ENCODE measurements around the gene SSU72.
"Not testable (repeated sequence)": the region's sequence is repeated elsewhere in the genome, so short reads cannot be mapped to it uniquely, and the experiment has no call there.

DNA sequence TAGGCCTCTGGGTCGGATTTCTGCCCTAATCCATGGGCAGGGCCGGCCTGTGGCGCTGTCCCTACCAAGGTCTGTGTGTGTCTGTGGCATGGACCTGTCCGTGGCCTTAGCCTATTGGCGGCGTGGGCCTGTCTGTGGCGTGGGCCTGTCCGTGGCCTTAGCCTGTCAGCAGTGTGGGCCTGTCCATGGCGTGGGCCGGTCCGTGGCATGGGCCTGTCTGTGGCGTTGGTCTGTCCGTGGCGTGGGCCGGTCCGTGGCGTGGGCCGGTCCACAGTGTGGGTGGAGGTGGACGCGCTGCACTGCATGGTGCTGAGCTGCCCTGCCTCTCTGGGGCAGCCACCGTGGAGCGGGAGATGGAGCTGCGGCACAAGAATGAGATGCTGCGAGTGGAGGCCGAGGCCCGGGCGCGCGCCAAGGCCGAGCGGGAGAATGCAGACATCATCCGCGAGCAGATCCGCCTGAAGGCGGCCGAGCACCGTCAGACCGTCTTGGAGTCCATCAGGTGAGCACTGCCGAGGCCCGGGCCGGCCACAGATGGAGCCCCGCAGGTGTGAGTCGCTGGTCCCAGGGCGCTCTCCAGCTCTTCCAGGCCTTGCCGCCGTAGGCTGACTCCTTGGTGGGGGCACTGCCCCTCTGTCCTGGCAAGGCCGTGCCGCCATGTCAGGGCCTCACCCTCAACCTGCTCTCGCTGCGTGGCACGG, 54.7 kb downstream of the SSU72 start:
- TF ChIP-seq, protein P1, sequence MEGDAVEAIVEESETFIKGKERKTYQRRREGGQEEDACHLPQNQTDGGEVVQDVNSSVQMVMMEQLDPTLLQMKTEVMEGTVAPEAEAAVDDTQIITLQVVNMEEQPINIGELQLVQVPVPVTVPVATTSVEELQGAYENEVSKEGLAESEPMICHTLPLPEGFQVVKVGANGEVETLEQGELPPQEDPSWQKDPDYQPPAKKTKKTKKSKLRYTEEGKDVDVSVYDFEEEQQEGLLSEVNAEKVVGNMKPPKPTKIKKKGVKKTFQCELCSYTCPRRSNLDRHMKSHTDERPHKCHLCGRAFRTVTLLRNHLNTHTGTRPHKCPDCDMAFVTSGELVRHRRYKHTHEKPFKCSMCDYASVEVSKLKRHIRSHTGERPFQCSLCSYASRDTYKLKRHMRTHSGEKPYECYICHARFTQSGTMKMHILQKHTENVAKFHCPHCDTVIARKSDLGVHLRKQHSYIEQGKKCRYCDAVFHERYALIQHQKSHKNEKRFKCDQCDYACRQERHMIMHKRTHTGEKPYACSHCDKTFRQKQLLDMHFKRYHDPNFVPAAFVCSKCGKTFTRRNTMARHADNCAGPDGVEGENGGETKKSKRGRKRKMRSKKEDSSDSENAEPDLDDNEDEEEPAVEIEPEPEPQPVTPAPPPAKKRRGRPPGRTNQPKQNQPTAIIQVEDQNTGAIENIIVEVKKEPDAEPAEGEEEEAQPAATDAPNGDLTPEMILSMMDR (conservative IDR thresholded peaks at IDR 0.05; ENCODE audit: low read depth, low read length) = not testable (repeated sequence)
- not testable (repeated sequence) for TF ChIP-seq EZH2 (IDR thresholded peaks at IDR 0.05; ENCODE audit: borderline replicate concordance, low read depth, low read length, poor library complexity, severe bottlenecking)
